ENCODE results near the gene ROR2. TPM values are rescaled to one million over a fixed set of nuclear protein-coding genes. Genes with fewer than 3 reads are reported as not detected.

The ROR2 gene
- total RNA-seq, 2 experiments from 2014 or later, result 0.05 TPM

- POLR2A ChIA-PET, result no interaction called here
- CTCF ChIA-PET, result interaction anchor here (0.9 to 3.0 kb wide), 4 partner anchors 11 to 179 kb away, joined by 3 to 12 read pairs (median 3); partner anchors contain the start of gene ROR2
Observed at GRCh38 chr9:91775011-91775707, 174.9 kb downstream of the ROR2 start.

GRCh38 chr9:91773156-91773555 lies 176.9 kb downstream of the ROR2 start:
- H3K4me1 Mint-ChIP-seq (ENCODE audit: low read depth), result no peaks in the 10 kb centered on the region
- H3K9me3 Mint-ChIP-seq (ENCODE audit: insufficient read depth), result no peaks in the 10 kb centered on the region
- DNase-seq, result no peak
- peaks cover 14% of the 10 kb centered on the region for H3K27me3 Mint-ChIP-seq (ENCODE audit: low read depth)
- no peak overlapping the region for H3K27ac Mint-ChIP-seq
- H3K36me3 Mint-ChIP-seq (ENCODE audit: low read depth), result no peaks in the 10 kb centered on the region
- POLR2A ChIA-PET, result no interaction called here
- H3K4me3 Mint-ChIP-seq, result no peak overlapping the region
- CTCF ChIA-PET, result interaction anchor here (1.2 to 2.0 kb wide), 4 partner anchors 14 to 854 kb away, joined by 3 to 6 read pairs (median 4); partner anchors contain the start of gene ROR2
- ATAC-seq, result no peak

More at GRCh38 chr9:91775011-91775707, 174.9 kb downstream of the ROR2 start:
- H3K36me3 Mint-ChIP-seq (ENCODE audit: low read depth), result no peaks in the 10 kb centered on the region
- no peaks in the 10 kb centered on the region for H3K4me1 Mint-ChIP-seq (ENCODE audit: low read depth)
- H3K4me3 Mint-ChIP-seq, result no peak overlapping the region
- peak; percentile 83 for ATAC-seq
- peaks cover 14% of the 10 kb centered on the region for H3K27me3 Mint-ChIP-seq (ENCODE audit: low read depth)
- no peaks in the 10 kb centered on the region for H3K9me3 Mint-ChIP-seq (ENCODE audit: insufficient read depth)
- peak; percentile 79 for DNase-seq
- no peak overlapping the region for H3K27ac Mint-ChIP-seq

- H3K36me3 Mint-ChIP-seq (ENCODE audit: low read depth), result no peaks in the 10 kb centered on the region
- H3K27ac Mint-ChIP-seq, result no peak overlapping the region
- H3K9me3 Mint-ChIP-seq (ENCODE audit: insufficient read depth), result no peaks in the 10 kb centered on the region
- peaks cover 15% of the 10 kb centered on the region for H3K27me3 Mint-ChIP-seq (ENCODE audit: low read depth)
- no peak for DNase-seq
- CTCF ChIA-PET, result interaction anchor here (0.6 to 0.7 kb wide), 2 partner anchors 179 to 180 kb away, joined by 3 read pairs; partner anchors contain the start of gene ROR2
- H3K4me3 Mint-ChIP-seq, result no peak overlapping the region
- no peaks in the 10 kb centered on the region for H3K4me1 Mint-ChIP-seq (ENCODE audit: low read depth)
- no peak for ATAC-seq
- POLR2A ChIA-PET, result no interaction called here
Observed at GRCh38 chr9:91771864-91772263, 178.2 kb downstream of the ROR2 start.

- DNase-seq (no peak), ATAC-seq (no peak)
- Mint-ChIP-seq H3K36me3 (ENCODE audit: low read depth) (no peaks in the 10 kb centered on the region), H3K27me3 (ENCODE audit: low read depth) (peaks cover 16% of the 10 kb centered on the region), H3K4me3 (no peak overlapping the region), H3K9me3 (ENCODE audit: insufficient read depth) (no peaks in the 10 kb centered on the region), H3K4me1 (ENCODE audit: low read depth) (no peaks in the 10 kb centered on the region), H3K27ac (no peak overlapping the region)
- POLR2A ChIA-PET, result no interaction called here
- CTCF ChIA-PET, result interaction anchor here (0.7 to 0.9 kb wide), 2 partner anchors 9 to 179 kb away, joined by 3 read pairs; partner anchors contain the start of gene ROR2
Observed at GRCh38 chr9:91771027-91771426, 179.0 kb downstream of the ROR2 start.

- DNase-seq (no peak), ATAC-seq (no peak)
- peaks cover 17% of the 10 kb centered on the region for H3K27me3 Mint-ChIP-seq (ENCODE audit: low read depth)
Observed at GRCh38 chr9:91770229-91770628, 179.8 kb downstream of the ROR2 start.

GRCh38 chr9:91768977-91769916 lies 180.8 kb downstream of the ROR2 start:
- DNase-seq (no peak), ATAC-seq (no peak)
- POLR2A ChIA-PET, result no interaction called here
- H3K27ac Mint-ChIP-seq, result no peak overlapping the region
- peaks cover 24% of the 10 kb centered on the region for H3K27me3 Mint-ChIP-seq (ENCODE audit: low read depth)
- H3K9me3 Mint-ChIP-seq (ENCODE audit: insufficient read depth), result no peaks in the 10 kb centered on the region
- no peaks in the 10 kb centered on the region for H3K36me3 Mint-ChIP-seq (ENCODE audit: low read depth)
- no peak overlapping the region for H3K4me3 Mint-ChIP-seq
- H3K4me1 Mint-ChIP-seq (ENCODE audit: low read depth), result no peaks in the 10 kb centered on the region
- CTCF ChIA-PET, result no interaction called here

More at GRCh38 chr9:91770229-91770628, 179.8 kb downstream of the ROR2 start:
- Mint-ChIP-seq H3K27ac (no peak overlapping the region), H3K4me3 (no peak overlapping the region), H3K36me3 (ENCODE audit: low read depth) (no peaks in the 10 kb centered on the region), H3K9me3 (ENCODE audit: insufficient read depth) (no peaks in the 10 kb centered on the region), H3K4me1 (ENCODE audit: low read depth) (no peaks in the 10 kb centered on the region)
- ChIA-PET CTCF (interaction anchor here (0.9 kb wide), 1 partner anchor 9 kb away, joined by 3 read pairs; no protein-coding TSS in a partner anchor), POLR2A (no interaction called here)

GRCh38 chr9:91768507-91768906 lies 181.5 kb downstream of the ROR2 start:
- ChIA-PET POLR2A (no interaction called here), CTCF (no interaction called here)
- ATAC-seq (no peak), DNase-seq (no peak)
- Mint-ChIP-seq H3K4me3 (no peak overlapping the region), H3K36me3 (ENCODE audit: low read depth) (no peaks in the 10 kb centered on the region), H3K9me3 (ENCODE audit: insufficient read depth) (no peaks in the 10 kb centered on the region), H3K27me3 (ENCODE audit: low read depth) (peaks cover 24% of the 10 kb centered on the region), H3K27ac (no peak overlapping the region), H3K4me1 (ENCODE audit: low read depth) (no peaks in the 10 kb centered on the region)

- no peaks in the 10 kb centered on the region for H3K36me3 Mint-ChIP-seq (ENCODE audit: low read depth)
- ChIA-PET CTCF (no interaction called here), POLR2A (no interaction called here)
- ATAC-seq (no peak), DNase-seq (no peak)
- no peaks in the 10 kb centered on the region for H3K9me3 Mint-ChIP-seq (ENCODE audit: insufficient read depth)
- no peak overlapping the region for H3K4me3 Mint-ChIP-seq
- peaks cover 33% of the 10 kb centered on the region for H3K27me3 Mint-ChIP-seq (ENCODE audit: low read depth)
- no peaks in the 10 kb centered on the region for H3K4me1 Mint-ChIP-seq (ENCODE audit: low read depth)
- no peak overlapping the region for H3K27ac Mint-ChIP-seq
Observed at GRCh38 chr9:91766315-91767069, 183.5 kb downstream of the ROR2 start.

GRCh38 chr9:91765296-91765695 lies 184.7 kb downstream of the ROR2 start:
- DNase-seq, result no peak
- Mint-ChIP-seq H3K9me3 (ENCODE audit: insufficient read depth) (no peaks in the 10 kb centered on the region), H3K4me3 (no peak overlapping the region), H3K36me3 (ENCODE audit: low read depth) (no peaks in the 10 kb centered on the region), H3K27me3 (ENCODE audit: low read depth) (peaks cover 34% of the 10 kb centered on the region), H3K27ac (no peak overlapping the region), H3K4me1 (ENCODE audit: low read depth) (no peaks in the 10 kb centered on the region)
- POLR2A ChIA-PET, result no interaction called here
- CTCF ChIA-PET, result no interaction called here
- no peak for ATAC-seq

GRCh38 chr9:91764661-91765060 lies 185.4 kb downstream of the ROR2 start:
- ChIA-PET POLR2A (no interaction called here), CTCF (no interaction called here)
- H3K9me3 Mint-ChIP-seq (ENCODE audit: insufficient read depth), result no peaks in the 10 kb centered on the region
- DNase-seq (no peak), ATAC-seq (no peak)
- H3K4me1 Mint-ChIP-seq (ENCODE audit: low read depth), result no peaks in the 10 kb centered on the region
- H3K4me3 Mint-ChIP-seq, result no peak overlapping the region
- H3K27me3 Mint-ChIP-seq (ENCODE audit: low read depth), result peaks cover 34% of the 10 kb centered on the region
- no peak overlapping the region for H3K27ac Mint-ChIP-seq
- H3K36me3 Mint-ChIP-seq (ENCODE audit: low read depth), result no peaks in the 10 kb centered on the region

GRCh38 chr9:91761362-91761761 lies 188.7 kb downstream of the ROR2 start:
- ChIA-PET POLR2A (no interaction called here), CTCF (interaction anchor here (0.8 to 0.9 kb wide), 2 partner anchors 9 to 189 kb away, joined by 3 to 4 read pairs; partner anchors contain the start of gene ROR2)
- no peak for ATAC-seq
- no peak for DNase-seq
- H3K4me3 Mint-ChIP-seq, result no peak overlapping the region
- peaks cover 23% of the 10 kb centered on the region for H3K27me3 Mint-ChIP-seq (ENCODE audit: low read depth)
- no peaks in the 10 kb centered on the region for H3K4me1 Mint-ChIP-seq (ENCODE audit: low read depth)
- H3K9me3 Mint-ChIP-seq (ENCODE audit: insufficient read depth), result no peaks in the 10 kb centered on the region
- no peaks in the 10 kb centered on the region for H3K36me3 Mint-ChIP-seq (ENCODE audit: low read depth)
- no peak overlapping the region for H3K27ac Mint-ChIP-seq

Data from activated CD8-positive, alpha-beta T cell treated with anti-CD3 and anti-CD28 coated beads, Interleukin-2, amount 10 ng/mL, durations not matched to agents 7 days and 5 days (primary cell).